AG04450 (cell line): ENCODE data around the gene ADSL. TPM values are rescaled to one million over a fixed set of nuclear protein-coding genes. Genes with fewer than 3 reads are reported as not detected.

Experiments used
- CTCF ChIA-PET: fragments of 300-600, 350-600 bp; formaldehyde crosslinking; extraction: SDS; loops from one replicate; lab custom pipeline; 2022; ENCODE audit warnings: antibody characterized with exemption, inconsistent platforms; lab: Charles Lee
- POLR2A ChIA-PET: fragments of 350-600 bp; formaldehyde crosslinking; extraction: SDS; loops from one replicate; lab custom pipeline; 2021; ENCODE audit warnings: antibody characterized with exemption, inconsistent platforms; lab: Yijun Ruan, JAX
- DNase-seq: peaks from one replicate; pipeline ENCODE4 v3.0.0-alpha.2; 2011; ENCODE audit warnings: low read depth, low spot score
- H3K27ac ChIP-seq: one replicate; pipeline ENCODE4 v1.5.1; 2012; ENCODE audit warnings: low read depth, low read length, control low read depth
- H3K27me3 ChIP-seq: one replicate; pipeline ENCODE4 v1.6.0; 2012; ENCODE audit warnings: low read length; ENCODE audit not compliant: control insufficient read depth, insufficient read depth
- H3K4me3 ChIP-seq: 2 replicates; pipeline ENCODE4 v1.5.1; 2011; ENCODE audit warnings: mild to moderate bottlenecking, low read depth, low read length, control low read depth
- H3K9me3 ChIP-seq: 2 replicates; pipeline ENCODE4 v1.5.1; 2012; ENCODE audit warnings: low read length; ENCODE audit not compliant: control insufficient read depth, insufficient read depth
- polyA plus RNA-seq: library from polyadenylated mRNA; depleted of rRNA; stranded (reverse); fragments of >200 nt; gene quantifications from 2 replicates; pipeline ENCODE4 v1.2.3, GENCODE V29; 2011
- TF ChIP-seq, protein P1 (sequence below): IDR thresholded peaks from 2 replicates; pipeline ENCODE4 v1.5.1; 2011; ENCODE audit warnings: low read depth, low read length, control low read depth, inconsistent platforms

ADSL gene
- polyA plus RNA-seq, 1 experiment = 116 TPM

DNA sequence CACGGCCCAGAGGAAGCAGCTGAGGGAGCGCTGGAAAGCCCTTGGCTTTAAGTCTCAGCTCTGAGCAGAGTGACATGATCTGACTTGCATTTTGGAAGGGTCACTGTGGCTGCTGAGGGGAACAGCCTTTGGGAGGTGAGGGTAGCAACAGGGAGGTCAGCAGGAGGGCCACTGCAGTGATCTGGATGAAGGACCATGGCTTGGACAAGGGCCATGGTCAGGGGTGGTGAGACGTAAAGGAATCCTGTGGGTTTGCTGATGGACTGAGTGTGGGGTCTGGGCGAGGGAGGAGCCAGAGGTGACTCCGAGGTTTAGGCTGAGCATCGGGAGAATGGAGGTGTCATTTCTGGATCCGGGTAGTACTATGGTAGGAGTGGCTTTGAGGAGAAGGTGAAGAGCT lies 57.4 kb downstream of the ADSL start:
- DNase-seq = no peak
- TF ChIP-seq, protein P1, sequence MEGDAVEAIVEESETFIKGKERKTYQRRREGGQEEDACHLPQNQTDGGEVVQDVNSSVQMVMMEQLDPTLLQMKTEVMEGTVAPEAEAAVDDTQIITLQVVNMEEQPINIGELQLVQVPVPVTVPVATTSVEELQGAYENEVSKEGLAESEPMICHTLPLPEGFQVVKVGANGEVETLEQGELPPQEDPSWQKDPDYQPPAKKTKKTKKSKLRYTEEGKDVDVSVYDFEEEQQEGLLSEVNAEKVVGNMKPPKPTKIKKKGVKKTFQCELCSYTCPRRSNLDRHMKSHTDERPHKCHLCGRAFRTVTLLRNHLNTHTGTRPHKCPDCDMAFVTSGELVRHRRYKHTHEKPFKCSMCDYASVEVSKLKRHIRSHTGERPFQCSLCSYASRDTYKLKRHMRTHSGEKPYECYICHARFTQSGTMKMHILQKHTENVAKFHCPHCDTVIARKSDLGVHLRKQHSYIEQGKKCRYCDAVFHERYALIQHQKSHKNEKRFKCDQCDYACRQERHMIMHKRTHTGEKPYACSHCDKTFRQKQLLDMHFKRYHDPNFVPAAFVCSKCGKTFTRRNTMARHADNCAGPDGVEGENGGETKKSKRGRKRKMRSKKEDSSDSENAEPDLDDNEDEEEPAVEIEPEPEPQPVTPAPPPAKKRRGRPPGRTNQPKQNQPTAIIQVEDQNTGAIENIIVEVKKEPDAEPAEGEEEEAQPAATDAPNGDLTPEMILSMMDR = no peak
- no peak overlapping the region for H3K27ac ChIP-seq
- H3K4me3 ChIP-seq = no peak overlapping the region
- CTCF ChIA-PET = no interaction called here
- H3K27me3 ChIP-seq = no peaks in the 10 kb centered on the region
- POLR2A ChIA-PET = no interaction called here
- peaks cover 3% of the 10 kb centered on the region; the same call in 1 of the 2 replicates for H3K9me3 ChIP-seq

DNA sequence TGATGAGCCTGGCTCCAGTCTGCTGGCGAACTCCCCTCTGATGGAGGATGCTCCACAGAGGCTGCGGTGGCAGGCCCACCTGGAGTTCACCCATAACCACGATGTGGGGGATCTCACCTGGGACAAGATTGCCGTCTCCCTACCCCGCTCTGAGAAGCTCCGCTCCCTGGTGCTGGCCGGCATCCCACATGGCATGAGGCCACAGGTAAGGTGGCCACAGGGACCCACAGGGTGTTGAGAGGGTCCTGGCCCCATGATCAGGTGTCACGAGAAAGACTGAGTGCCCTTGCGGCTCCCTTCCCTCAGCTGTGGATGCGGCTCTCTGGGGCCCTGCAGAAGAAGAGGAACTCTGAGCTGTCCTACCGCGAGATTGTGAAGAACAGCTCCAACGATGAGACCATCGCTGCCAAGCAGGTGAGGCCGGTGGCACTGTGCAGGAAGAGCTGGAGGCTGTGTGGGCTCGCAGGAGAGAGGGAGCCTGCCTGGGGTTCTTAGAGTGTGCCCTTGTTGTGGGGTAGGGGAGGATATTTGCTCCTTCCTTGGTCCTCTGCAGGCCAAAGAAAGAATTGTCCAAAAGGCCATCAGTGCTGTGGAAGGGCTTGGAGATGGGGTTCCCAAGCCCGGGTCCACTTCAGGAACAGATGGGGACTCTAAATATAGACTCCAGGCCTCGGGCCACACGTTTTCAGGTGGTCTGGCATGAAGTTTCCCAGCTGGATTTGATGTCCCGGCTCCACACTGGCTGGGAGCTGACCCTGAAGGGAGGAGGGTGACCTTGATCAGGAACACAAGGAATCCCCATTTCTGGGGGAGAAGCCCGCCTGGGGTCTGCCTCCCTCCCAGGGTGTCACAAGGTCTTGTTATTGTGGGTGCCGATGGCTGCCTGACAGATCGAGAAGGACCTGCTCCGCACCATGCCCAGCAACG lies 58.2 kb downstream of the ADSL start:
- Histone ChIP-seq H3K27ac (no peak overlapping the region), H3K9me3 (peaks cover 3% of the 10 kb centered on the region; the same call in 1 of the 2 replicates), H3K4me3 (no peak overlapping the region), H3K27me3 (no peaks in the 10 kb centered on the region)
- CTCF ChIA-PET = no interaction called here
- POLR2A ChIA-PET = no interaction called here
- TF ChIP-seq, protein P1 = no peak
- DNase-seq = no peak

DNA sequence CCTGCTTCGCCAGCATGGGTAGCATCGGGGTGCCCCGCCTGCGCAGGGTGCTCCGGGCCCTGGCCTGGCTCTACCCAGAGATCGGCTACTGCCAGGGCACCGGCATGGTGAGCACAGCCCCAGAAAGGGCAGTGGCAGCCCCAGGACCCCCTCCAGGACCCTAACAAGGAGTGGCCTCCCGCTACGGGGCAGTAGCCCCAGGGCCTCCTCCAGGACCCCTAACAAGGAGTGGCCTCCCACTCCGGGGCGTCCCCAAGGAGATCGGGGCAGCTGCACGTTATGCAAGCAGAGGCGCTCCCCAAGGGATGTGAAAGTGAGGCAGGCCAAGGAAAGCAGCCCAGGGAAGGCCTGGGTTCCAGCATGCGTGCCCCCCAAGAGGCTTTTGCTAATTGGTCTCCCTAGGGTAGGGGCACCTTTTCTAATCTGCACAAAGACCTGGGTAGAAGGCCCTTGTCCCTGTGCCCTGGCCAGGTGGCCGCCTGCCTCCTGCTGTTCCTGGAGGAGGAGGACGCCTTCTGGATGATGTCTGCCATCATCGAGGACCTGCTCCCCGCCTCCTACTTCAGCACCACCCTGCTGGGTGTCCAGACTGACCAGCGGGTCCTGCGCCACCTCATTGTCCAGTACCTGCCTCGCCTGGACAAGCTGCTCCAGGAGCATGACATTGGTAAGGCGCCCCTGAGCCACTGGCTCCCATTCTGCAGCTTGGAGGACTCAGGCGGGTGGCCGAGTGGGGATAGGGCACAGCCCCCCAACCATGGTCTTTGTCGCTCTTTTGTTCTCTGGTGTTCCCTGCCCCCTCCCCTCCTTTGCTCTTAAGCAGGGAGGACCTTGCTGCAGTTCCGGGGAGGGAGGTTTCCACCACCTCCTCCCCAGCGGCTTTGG lies 59.1 kb downstream of the ADSL start:
- Histone ChIP-seq H3K27ac (no peak overlapping the region), H3K9me3 (peaks cover 3% of the 10 kb centered on the region; the same call in 1 of the 2 replicates), H3K4me3 (no peak overlapping the region), H3K27me3 (no peaks in the 10 kb centered on the region)
- CTCF ChIA-PET = no interaction called here
- DNase-seq = no peak
- TF ChIP-seq, protein P1 = no peak
- POLR2A ChIA-PET = no interaction called here

DNA sequence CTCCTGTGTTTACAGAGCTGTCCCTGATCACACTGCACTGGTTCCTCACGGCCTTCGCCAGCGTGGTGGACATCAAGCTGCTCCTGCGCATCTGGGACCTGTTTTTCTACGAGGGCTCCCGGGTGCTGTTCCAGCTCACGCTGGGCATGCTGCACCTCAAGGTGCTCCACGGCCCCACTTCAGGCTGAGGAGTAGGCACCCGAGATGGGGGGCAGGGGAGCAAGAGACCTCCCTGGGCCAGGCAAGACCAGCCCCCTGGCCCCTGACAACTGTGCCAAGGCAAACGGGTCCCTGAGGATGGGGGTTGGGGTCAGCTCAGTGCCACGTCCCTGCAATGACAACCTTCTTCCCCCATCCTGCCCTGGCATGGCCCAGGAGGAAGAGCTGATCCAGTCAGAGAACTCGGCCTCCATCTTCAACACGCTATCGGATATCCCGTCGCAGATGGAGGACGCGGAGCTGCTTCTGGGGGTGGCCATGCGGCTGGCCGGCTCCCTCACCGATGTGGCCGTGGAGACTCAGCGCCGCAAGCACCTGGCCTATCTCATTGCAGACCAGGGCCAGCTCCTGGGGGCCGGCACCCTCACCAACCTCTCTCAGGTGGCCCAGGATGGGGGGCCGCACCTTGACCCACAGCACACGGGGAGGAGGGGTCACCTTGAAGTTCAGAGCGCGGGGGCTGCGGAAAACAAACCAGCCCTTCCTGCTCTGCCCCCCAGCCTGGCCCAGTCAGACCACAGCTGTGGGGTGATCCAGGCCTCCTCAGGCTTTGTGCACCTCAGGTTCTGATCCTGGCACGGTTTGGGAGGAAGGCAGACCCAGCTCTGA lies 60.0 kb downstream of the ADSL start:
- no peaks in the 10 kb centered on the region for H3K27me3 ChIP-seq
- ChIA-PET POLR2A (interaction anchor here (1.1 kb wide), 1 partner anchor 10 kb away, joined by 5 read pairs; no protein-coding TSS in a partner anchor), CTCF (no interaction called here)
- no peak overlapping the region for H3K27ac ChIP-seq
- TF ChIP-seq, protein P1 = no peak
- H3K4me3 ChIP-seq = no peak overlapping the region
- no peak for DNase-seq
- H3K9me3 ChIP-seq = peaks cover 3% of the 10 kb centered on the region; the same call in 1 of the 2 replicates
